Body of pancreas (tissue), 4 donors: Measurements from ENCODE around the gene LYPLA2.

Experiments
- CTCF ChIP-seq, 7 experiments: fragments of 450-650 bp in 4 of 7; fragments of 200-600 bp in 3 of 7; sonication (generic) in 3 of 7; IDR thresholded peaks; one replicate each; pipeline ENCODE4 v1.5.1; 2016 to 2019; ENCODE audit warnings: antibody characterized with exemption in 7 of 7
- POLR2A ChIP-seq, 3 donors: fragments of 450-650 bp; IDR thresholded peaks; one replicate each; pipeline ENCODE4 v1.6.1; 2016; ENCODE audit warnings: antibody characterized with exemption in 3 of 3, mild to moderate bottlenecking in 2 of 3

DNA sequence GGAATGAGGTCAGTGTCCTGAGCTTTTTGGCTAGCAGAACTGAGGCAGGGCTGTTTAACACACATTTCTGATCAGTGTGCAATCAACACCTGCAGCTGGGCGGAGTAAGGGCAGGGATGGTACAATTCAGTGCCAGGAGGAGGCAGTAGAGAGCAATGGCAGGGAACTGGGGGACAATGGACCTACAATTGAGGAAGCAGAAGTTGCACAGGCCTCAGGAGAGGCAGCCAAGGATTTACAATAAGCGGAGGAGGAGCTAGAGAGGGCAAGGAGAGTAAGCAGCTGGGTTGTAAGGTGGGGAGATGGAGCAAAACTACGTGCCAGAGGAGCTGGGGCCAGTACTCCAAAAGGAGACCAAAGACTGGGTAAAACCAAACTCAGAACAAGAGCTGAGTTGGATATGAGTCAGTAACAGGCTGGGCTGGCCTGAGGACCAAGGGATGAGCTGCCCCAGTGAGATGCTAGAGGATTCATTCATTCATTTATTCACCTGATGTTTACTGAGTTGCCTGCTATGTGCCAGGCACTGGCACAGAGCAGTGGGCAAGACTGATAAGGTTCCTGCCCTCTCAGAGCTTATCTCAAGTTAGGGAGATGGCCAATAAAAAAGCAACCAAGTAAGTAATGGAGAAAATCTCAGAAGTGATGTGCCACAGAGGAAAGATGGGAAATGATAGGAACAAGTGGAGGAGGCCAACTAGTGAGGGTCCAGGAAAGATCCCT lies 20.0 kb downstream of the LYPLA2 start:
- TF ChIP-seq CTCF (IDR thresholded peaks at IDR 0.05) (peak; percentile 32 to 78 (median 50)), POLR2A (IDR thresholded peaks at IDR 0.05) (no peak)
